IPS-18c (cell line): ENCODE results near the gene NOX5.
A peak's percentile ranks its signal among the peaks of the same experiment; 100 is the strongest.

Experiments used
- H3K4me3 ChIP-seq: 2 replicates; pipeline ENCODE4 v1.7.0; 2013; ENCODE audit warnings: low read depth, mild to moderate bottlenecking, low read length, moderate library complexity; ENCODE audit not compliant: insufficient read depth
- H3K9me3 ChIP-seq: one replicate; pipeline ENCODE4 v1.6.1; 2013; ENCODE audit warnings: mild to moderate bottlenecking, low read length, moderate library complexity; ENCODE audit not compliant: control insufficient read depth, insufficient read depth

Gene NOX5

DNA sequence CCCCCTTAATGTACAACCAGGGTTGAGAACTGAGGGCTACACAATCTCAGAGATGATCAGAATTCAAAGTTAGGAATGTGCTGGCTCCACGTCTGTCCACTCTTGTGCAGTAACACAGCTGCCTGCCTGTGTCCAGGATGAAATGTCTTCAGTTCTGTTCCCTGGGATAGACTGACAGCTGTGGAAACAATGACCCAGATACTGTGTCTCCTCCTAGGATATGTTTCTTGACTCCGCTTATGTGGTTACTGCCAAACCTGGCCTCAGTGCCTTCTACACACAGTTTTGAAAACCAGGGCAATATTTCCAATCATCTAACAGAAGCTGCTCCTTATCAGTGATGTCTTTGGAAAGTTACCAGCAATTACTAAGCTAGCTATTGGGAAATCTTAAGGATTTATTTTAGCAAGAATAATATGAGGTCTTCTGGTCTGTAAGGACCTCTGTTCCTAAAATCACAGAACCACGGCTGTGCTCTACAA lies 67.6 kb downstream of the NOX5 start:
- Histone ChIP-seq H3K9me3 (no peaks in the 10 kb centered on the region), H3K4me3 (no peak overlapping the region)

DNA sequence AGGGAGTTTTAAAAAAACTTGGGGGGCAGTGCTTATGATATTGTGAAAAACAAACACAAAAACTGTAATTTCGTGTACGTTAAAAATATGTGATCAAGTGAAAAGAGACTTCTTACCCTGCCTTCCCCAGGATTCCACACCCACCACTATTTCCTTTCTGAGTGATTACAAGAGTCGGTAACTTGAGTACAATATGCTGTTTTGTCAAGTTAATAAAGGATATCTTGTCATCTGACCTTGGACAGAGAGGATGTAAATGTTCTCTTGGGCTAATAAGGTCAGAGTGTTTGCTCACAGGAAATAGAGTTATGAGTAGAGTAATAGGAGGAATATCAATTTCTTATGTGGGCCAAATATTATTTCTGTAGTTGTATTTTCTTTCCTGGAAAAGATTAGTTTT lies 68.1 kb downstream of the NOX5 start:
- Histone ChIP-seq H3K4me3 (no peak overlapping the region), H3K9me3 (no peaks in the 10 kb centered on the region)

DNA sequence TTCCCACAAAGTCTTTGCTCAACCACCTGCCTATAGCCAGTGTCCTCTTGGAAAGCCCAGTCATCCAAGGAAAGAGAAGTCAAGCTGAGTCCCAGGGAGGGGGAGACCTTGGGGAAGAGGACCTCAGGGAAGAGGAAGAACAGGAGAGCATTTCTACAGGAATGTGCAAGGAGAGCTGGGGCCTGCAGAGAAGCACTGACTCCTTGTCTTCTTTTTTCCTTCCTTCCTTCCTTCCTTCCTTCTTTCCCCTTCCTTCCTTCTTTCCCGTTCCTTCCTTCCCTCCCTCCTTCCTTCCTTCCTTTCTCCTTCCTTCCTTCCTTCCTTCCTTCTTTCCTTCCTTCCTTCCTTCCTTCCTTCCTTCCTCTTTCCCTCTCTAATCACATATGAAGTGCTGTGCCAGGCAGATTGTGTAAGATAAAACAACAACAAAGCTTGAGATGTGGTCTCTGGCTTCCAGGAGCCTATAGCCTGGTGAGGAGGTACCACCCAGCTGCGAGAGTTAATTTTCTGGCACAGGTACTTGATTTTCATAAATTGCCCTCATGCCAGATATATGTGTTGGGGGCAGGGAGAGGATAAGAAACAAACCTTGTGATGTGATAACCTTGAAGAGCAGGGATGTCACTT lies 70.0 kb downstream of the NOX5 start:
- H3K4me3 ChIP-seq, result no peak overlapping the region
- no peaks in the 10 kb centered on the region for H3K9me3 ChIP-seq

DNA sequence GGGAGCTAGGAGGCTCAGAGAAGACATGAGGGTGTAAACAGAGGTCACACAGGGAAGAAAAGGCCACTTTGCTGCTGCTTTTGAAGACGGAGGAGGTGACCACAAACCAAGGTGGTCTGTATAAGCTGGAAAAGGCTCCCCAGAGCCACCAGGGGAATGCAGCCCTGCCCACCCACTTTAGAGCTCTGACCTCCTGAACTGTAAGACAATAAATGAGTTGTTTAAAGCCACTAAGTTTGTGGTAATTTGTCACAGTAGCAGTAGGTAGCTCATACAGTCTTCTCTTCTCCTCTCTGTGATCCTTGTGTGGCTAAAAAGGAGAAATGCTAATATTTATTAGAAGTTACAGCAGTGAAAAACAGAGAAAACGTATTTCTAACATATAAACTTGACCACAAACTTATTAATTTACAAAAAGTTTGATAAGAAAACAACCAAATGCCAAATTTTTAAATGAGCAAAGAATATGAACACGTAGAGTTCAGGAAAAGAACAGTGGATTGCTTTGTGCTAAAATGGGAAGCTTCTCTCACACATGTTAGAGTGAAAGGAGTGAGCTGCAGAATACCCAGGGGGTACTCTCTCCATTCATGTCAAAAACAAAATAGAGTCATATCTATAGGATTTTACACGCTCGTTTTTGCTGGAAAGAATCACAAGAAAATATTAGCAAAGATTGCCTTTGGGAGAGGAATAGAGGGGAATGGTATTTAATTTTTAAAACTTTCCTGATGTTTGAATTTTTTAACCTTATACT lies 71.0 kb downstream of the NOX5 start:
- no peak overlapping the region for H3K4me3 ChIP-seq

DNA sequence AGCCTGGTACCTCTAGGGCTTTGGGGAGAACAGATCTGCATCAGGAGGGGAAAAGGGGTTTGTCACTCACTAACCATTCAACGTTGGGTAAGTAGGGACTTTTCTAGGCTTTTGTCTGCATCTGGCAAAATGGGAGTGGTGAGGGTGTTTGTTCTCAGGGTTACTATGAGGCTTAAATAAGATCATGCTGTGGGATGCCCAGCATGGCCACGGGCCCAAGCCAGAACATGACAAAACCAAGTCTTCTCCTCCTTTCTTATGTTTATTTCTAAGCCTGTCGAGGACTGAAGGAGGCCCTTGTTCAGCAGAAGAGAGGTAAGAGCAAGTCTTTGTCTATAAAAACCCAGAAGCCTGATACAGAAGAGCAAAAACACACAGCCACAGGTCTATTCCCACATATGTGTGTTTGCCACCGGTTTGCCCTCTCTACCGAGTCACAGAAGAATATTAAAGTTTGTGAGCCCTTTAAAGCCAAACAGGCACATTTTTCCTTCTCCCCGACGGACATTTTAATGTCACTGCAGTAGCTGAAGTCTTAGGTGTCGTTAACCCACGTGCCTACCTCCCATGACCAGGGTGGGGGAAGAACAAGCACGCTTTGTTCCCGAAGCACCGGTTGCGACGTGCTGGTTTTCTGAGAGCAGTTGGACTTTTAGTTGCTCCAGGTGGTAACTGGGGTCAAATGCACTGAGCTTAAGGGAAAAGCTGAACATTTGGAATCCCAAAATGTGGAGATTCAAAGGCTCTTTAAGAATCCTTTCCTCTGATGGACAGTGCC lies 72.1 kb downstream of the NOX5 start:
- Histone ChIP-seq H3K9me3 (no peaks in the 10 kb centered on the region), H3K4me3 (peak overlapping the region; percentile 20; the same call in 1 of the 2 replicates)

More for the DNA sequence above, 71.0 kb downstream of the NOX5 start:
- H3K9me3 ChIP-seq, result no peaks in the 10 kb centered on the region

DNA sequence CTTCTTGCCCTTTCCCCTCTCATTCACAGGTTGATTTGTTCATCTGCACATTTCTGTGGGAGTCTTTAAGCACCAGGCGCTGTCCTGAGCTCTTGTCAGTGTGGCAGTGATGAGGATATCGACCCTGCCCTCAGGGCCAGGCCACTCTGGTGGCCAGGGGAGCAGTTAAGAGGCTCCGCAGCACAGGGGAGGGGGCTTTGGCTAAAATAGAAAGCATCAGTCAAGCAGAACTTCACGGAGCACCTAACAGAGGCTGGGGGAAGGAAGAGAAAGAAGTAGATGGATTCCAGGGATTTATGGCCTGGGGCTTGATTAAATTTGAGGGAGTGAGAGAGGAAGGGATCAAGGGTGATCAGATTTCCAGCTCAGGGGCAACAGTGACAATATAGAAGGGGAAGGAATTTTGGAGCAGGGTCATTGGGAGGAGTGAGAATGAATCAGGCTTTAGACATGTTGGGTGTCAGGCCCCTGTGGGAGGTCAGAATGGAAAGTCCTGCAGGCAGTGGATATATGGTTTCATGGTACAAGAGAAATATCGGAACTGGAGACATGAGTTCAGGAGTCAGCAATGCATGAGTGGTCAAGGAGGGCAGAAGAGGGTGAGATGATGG lies 73.0 kb downstream of the NOX5 start:
- H3K9me3 ChIP-seq, result no peaks in the 10 kb centered on the region
- peak overlapping the region; percentile 20; the same call in 1 of the 2 replicates for H3K4me3 ChIP-seq

DNA sequence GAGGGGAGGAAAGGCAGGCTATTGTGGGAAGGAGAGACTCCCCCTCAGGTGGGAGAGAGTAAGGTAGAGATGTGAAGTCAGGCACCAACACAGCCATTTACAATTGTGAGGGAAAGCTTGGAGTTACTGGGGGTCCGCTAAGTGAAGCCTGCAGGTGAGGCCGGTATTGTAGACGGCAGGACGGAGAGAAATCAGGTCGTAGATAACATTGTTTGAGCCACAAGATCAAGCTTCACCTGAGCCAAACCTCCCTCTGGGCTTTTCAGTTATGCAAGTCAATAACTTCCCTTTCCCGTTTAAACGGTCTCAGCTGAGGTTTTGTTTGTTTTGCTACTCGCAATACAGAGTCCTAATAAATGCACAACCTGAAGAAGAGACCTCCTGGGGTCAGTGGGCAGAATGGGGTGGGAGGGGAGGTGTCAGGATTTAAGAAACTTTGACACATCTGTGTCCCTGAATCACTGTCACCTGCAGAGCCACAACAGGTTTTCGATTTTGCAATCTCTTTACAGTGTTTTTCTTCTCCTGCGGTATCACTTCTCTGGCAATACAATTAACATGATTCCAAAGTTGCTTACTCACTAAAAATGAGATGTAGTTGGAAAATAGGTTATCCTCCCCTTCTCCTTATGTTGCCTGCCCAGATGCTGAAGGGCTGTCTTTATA lies 73.9 kb downstream of the NOX5 start:
- Histone ChIP-seq H3K9me3 (no peaks in the 10 kb centered on the region), H3K4me3 (peak overlapping the region; percentile 9; the same call in 1 of the 2 replicates)

DNA sequence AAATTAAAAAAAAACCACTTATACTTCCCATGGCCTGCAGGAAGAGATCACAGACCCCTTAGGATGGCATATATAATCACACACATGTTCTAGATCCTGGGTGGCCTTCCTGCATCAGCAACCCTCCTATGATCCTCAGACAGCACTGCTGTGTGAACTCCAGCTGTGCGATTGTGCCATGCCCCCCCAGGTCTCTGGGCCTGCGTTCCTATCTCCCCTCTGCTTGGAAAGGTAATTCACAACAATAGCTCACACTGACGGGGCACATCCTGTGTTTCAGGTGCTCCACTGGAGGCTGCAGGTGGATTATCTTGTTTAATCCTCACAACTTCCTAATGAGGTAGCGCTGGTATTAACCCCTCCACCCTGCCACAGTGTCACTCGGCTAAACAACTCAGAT lies 74.8 kb downstream of the NOX5 start:
- Histone ChIP-seq H3K9me3 (no peaks in the 10 kb centered on the region), H3K4me3 (peak overlapping the region; percentile 29)

DNA sequence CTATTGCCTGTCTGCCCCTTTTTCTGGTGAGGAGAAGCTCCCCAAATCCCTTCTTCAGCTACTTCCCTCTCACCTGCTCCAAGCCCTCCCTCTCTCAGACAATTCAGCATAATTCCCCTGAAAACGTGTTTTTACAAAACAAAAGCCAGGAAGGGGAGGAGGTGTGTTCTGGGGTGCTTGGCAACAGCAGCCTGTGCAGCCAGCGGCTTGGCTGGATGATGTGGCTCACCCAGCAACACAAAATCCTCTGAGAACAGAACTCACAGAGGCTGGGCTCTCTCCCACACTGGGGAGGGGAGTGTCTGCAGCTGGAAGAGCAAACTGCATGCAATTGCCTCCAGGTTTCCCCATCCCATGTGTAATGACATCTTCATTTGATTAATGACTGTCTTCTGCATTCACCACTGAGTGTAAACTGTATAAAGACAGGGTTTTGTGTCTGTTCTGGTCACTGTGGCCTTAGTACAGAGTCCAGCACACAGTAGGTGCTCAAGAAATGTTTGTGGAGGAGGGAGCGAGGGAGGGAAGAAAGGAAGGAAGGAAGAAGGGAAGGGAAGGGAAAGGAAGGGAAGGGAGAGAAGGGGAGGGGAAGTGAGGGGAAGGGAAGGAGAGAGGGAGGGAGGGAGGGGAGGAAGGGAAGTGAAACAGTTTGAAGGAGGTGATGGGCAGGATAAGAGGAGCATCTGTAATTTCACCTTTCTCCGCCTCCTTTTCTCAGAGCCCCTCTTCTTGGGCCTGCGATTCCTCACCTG lies 75.9 kb downstream of the NOX5 start:
- Histone ChIP-seq H3K4me3 (peak overlapping the region; percentile 29; the same call in 1 of the 2 replicates), H3K9me3 (no peaks in the 10 kb centered on the region)

DNA sequence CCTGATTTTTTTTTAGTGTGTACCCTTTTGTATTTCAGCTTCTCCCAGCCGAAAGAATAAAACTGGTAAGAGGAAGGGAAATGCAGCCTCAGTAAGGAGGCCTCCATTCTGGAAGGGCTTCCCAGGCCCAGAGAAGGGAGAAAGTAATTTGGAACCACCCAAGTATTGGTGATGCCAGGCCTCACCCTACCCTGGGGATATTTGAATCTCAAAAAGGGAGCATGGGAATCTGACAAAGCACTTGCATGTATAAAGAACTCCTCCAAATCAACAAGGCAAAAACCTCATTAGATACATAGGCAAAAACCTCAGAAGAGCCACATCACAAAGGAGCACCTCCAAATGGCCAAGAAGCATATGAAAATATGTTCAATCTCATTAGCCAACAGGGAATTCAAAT lies 77.2 kb downstream of the NOX5 start:
- Histone ChIP-seq H3K4me3 (no peak overlapping the region), H3K9me3 (no peaks in the 10 kb centered on the region)

DNA sequence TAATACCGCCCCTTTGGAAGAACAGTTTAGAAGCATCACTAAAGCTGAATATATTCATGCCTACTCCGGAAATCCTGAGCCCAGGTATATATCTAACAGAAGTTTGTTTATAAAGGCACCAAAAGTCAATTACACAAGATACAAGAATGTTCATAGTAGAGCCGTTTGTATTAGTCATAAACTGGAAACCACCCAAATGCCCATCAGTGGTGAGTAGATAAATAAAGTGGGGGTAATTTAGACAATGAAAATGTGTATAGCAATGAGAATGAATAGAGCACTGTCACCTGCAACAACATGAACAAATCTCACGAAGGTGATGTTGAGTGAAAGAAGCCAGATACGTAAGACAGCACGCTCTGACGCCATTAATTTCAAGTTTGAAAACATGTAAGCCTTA lies 77.7 kb downstream of the NOX5 start:
- no peaks in the 10 kb centered on the region for H3K9me3 ChIP-seq
- no peak overlapping the region for H3K4me3 ChIP-seq

DNA sequence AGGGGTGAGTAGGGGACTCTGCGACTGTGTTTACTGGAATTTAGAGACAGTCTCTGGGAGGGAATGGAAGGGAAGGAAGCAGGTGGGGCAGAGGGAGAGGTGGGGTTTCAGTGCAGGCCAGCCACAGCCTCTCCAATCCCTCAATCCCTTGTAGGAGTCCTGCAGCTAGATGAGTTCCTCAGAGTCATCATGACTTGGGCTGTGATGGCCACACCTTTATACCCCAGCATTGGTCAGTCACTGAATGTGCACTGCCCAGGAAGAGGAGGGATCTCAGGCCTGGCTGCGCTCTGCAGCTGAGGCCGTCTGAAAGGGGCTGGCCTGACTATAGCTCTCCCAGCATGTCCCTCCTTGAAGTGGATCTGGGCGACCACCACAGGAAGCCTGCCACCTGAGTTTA lies 78.6 kb downstream of the NOX5 start:
- Histone ChIP-seq H3K9me3 (no peaks in the 10 kb centered on the region), H3K4me3 (no peak overlapping the region)

DNA sequence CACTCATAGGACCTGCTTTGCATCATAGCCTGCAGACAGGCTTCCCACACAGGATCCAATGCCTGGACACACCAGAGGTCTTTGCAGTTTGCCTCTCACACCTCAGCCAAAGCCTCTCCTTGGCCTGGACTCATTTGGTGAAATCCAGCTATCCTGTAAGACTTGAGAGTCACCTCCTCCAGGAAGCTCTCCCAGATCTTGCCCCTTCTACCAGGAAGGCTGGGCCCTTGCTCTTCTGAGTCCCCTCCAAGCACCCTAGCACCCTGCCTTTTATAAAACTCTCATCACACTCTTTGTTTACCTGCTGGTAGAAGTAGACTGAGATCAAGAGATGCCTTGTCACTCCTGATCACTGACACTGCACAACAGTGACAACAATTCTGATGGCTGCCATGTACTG lies 79.1 kb downstream of the NOX5 start:
- Histone ChIP-seq H3K4me3 (no peak overlapping the region), H3K9me3 (no peaks in the 10 kb centered on the region)

DNA sequence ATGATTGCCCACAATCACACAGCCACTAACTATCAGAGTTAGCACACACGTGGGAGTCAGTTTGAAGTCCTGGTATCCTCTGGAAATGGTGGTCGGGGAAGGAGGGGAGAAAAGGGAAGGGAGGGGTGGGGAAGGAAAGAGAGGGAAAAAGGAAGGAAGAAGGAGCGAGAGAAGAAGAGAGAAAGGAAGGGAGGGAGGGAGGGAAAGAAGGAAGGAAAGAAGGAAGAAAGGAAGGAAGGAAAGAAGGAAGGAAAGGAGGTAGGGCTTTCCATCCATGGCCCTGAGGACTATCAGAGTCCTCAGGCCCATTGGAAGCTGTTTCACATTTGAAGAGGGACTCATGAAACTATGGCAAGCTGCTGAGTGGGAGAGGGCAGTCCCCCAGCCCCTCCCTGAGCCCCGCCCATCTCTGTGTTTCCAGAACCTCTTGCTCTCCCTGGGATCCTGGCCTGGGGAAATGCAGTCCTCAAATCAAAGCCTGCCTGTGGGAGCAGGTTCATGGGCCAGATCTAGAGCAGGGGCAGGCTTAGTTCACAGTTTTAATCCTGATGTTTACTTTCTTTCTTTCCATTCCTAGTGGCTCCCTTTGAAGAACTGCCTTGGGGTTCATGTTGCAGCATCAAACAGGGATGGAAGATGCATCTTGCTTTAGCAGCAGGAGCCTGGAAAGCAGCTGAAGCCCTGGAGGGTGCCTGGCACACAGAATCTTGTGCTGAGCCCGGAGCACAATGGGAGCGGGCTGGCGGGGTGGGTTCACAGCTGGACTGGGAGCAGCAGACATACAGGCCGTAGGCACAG lies 79.8 kb downstream of the NOX5 start:
- Histone ChIP-seq H3K4me3 (no peak overlapping the region), H3K9me3 (no peaks in the 10 kb centered on the region)

DNA sequence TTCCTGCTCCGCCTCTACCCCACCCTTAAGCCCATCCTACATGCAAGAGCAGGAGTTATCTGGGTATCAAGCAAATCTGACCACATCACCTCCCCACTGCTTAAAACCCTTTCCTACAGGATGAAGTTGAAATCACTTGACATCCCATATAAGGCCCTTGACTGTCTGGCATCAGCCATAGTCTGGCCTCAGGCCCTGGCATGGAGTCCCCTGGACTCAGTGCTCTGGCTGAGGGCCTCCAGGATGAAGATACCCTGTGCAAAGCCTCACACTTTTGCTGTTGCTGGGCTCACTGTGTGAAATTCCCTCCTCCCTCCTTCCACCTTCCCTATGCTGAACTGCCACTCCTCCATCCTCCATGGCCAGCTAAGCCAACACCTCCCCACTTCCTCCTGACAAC lies 80.8 kb downstream of the NOX5 start:
- no peaks in the 10 kb centered on the region for H3K9me3 ChIP-seq
- no peak overlapping the region for H3K4me3 ChIP-seq

DNA sequence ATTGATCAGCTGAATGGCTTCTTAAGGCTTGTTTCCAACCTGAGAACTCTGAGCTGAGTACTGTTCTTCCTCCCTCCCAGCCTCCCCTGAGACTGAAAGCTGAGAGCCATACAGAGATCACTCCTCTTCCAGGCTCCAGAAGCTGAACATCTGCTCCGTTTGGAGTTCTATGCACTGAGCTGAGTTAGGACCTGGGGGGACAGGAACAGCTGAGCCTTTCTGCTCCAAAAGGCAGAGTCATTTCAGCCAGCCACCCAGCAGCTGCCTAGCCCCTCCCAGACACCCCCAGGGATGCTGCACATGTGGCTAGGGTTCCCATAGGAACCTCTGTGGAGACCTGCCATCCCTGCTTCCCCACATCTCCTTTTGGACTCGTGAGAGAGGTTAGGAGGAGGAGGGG lies 81.7 kb downstream of the NOX5 start:
- Histone ChIP-seq H3K9me3 (no peaks in the 10 kb centered on the region), H3K4me3 (no peak overlapping the region)
